PFSK-1 (cell line): ENCODE results near the gene DENND1B. TPM values are rescaled to one million over a fixed set of nuclear protein-coding genes. Genes with fewer than 3 reads are reported as not detected.

Source experiments
- FOXP2 ChIP-seq: optimal IDR thresholded peaks from 2 replicates; pipeline ENCODE3; 2011; ENCODE audit warnings: borderline replicate concordance, control low read depth, inconsistent platforms; ENCODE audit not compliant: insufficient read depth; ENCODE audit errors: extremely low read length, extremely low read depth
- POLR2AphosphoS5 ChIP-seq: IDR thresholded peaks from 2 replicates; pipeline ENCODE4 v1.6.1; 2012; ENCODE audit warnings: low read depth, mild to moderate bottlenecking, control low read depth, low read length, moderate library complexity
- REST ChIP-seq, 2 experiments: IDR thresholded peaks; 2 replicates each; pipeline versions ENCODE4 v1.6.1 to v1.8.0; 2011 to 2012; ENCODE audit warnings: low read depth in 2 of 2, low read length in 2 of 2, control low read depth in 1 of 2, inconsistent platforms in 1 of 2, mild to moderate bottlenecking in 1 of 2, moderate library complexity in 1 of 2; ENCODE audit not compliant: insufficient read depth in 1 of 2
- SIN3A ChIP-seq: IDR thresholded peaks from 2 replicates; pipeline ENCODE4 v1.6.1; 2012; ENCODE audit warnings: mild to moderate bottlenecking, low read length, moderate library complexity, borderline replicate concordance; ENCODE audit not compliant: insufficient read depth
- TAF1 ChIP-seq: IDR thresholded peaks from 2 replicates; pipeline ENCODE4 v1.6.1; 2012; ENCODE audit warnings: low read length, control low read depth, borderline replicate concordance; ENCODE audit not compliant: insufficient read depth
- polyA plus RNA-seq: library from polyadenylated mRNA; unstranded; fragments of >200 nt; gene quantifications from one replicate; pipeline ENCODE4 v1.2.1, GENCODE V29; 2012; ENCODE audit warnings: low read depth, missing spikeins; ENCODE audit not compliant: insufficient read length

Gene DENND1B
- polyA plus RNA-seq: not detected

- no peak for TF ChIP-seq REST (IDR thresholded peaks at IDR 0.05; ENCODE audit: insufficient read depth in 1 of 2, low read depth in 2 of 2, low read length in 2 of 2)
Measured at GRCh38 chr1:197775282-197776262, at the start of gene DENND1B. Gene DENND1B (minus strand): TSS chr1:197775480. CDS start chr1:197775155, 325 bp downstream.

DNA sequence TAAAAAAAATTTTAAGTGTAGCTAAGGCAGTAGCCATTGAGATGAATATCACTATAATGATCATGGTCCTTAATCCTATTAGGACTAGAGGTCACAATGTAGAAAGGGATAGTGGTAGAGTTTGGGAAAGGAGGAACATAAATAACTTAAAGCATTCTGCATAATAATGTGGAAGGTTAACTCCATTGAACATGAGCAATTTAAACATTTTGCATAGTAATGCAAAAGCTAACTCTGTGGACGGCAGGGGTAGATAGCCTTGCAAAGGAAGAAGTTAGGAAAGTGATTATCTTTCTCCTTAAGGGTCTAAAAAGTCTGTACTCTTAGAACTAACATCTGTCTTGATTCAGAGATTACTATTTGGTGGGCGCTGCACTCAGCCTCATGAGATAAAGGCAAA lies 39.0 kb upstream of the DENND1B start:
- no peak for TF ChIP-seq REST (IDR thresholded peaks at IDR 0.05; ENCODE audit: insufficient read depth in 1 of 2, low read depth in 2 of 2, low read length in 2 of 2)
- no peak for TF ChIP-seq POLR2AphosphoS5
- TF ChIP-seq SIN3A: no peak

- TF ChIP-seq POLR2AphosphoS5 (no peak), FOXP2 (no peak), SIN3A (no peak), REST (IDR thresholded peaks at IDR 0.05; ENCODE audit: insufficient read depth in 1 of 2, low read depth in 2 of 2, low read length in 2 of 2) (no peak), TAF1 (no peak)
Measured at GRCh38 chr1:197813741-197814140, 38.5 kb upstream of the DENND1B start.

GRCh38 chr1:197811769-197812168 lies 36.5 kb upstream of the DENND1B start:
- TF ChIP-seq SIN3A (no peak), POLR2AphosphoS5 (no peak)

DNA sequence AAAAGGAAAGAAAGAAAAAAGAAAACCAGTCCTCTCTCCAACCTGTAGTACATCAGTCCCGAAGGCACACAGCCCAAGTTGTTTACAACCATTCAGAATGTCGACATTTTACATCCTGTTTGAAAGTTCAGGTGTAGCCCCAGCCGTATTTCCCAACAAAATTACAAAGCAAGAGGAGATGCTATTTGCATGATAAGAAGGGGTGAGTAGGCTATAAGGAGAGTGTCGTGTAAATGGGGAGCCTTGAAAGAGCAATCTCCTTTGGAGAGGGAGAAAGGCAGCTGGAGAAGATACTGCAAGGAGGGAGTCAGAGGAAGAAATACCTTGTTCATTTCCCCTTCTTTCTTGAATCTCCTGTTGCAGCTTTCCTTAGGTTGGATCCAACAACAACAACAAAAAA lies 35.5 kb upstream of the DENND1B start:
- no peak for TF ChIP-seq POLR2AphosphoS5

GRCh38 chr1:197808880-197809279 lies 33.6 kb upstream of the DENND1B start:
- TF ChIP-seq SIN3A (no peak), REST (IDR thresholded peaks at IDR 0.05; ENCODE audit: insufficient read depth in 1 of 2, low read depth in 2 of 2, low read length in 2 of 2) (no peak), POLR2AphosphoS5 (no peak), TAF1 (no peak), FOXP2 (no peak)
